ENCODE results near the gene JARID2. TPM values are rescaled to one million over a fixed set of nuclear protein-coding genes. Genes with fewer than 3 reads are reported as not detected.

Gene JARID2
- total RNA-seq, 4 donors from 2014 or later = 12.1 to 33.8 (median 17.0) TPM

DNA sequence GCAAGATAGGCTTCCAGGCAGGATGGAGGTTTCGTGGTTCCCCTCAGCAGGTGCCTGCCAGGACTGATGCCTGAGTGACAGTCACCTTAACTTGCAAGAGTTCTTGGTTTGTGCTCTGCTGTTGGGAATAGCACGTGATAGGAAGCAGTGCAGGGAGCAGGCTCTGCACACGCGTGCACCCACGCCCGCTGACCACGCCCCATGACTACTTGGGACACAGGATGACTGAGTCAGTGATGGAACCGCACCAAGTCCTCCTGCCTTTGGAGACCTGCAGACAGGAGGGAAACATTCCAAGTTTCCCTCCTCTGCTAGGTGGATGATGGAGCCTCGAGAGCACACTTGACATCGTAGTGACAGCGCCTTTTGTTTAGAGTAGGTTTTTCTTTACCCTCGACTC is 252.8 kb downstream of the JARID2 start:
- Histone ChIP-seq H3K27ac (no peak overlapping the region), H3K9me3 (no peaks in the 10 kb centered on the region), H3K27me3 (no peaks in the 10 kb centered on the region), H3K4me1 (peaks cover 0 to 13% (median 0%) of the 10 kb centered on the region in 4 donors), H3K36me3 (peaks cover 0 to 41% (median 0%) of the 10 kb centered on the region in 3 donors), H3K4me3 (no peak overlapping the region)
- TF ChIP-seq POLR2A (IDR thresholded peaks at IDR 0.05) (no peak), CTCF (IDR thresholded peaks at IDR 0.05) (no peak)
- DNase-seq = no peak

DNA sequence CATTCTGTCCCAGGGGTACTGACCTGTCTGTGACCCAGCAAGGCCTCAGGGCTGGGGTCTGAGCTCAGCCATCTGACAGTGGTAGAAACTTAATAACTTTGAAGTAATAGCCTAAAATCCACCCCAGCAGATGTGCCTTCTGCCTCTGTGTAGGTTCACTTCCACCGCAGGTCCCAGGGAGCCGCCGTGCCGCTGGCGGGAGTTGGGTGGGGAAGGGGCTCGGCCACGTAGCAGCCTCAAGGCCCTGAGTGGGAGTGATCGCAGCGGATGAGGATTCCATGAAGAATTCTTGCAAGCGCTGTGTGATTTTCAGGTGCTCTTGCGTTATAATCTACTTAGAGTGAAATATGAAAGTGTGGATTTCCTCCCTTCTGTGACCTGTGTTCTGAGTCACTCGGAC is 253.3 kb downstream of the JARID2 start:
- no peaks in the 10 kb centered on the region for H3K27me3 ChIP-seq
- no peak overlapping the region for H3K4me3 ChIP-seq
- H3K4me1 ChIP-seq = peaks cover 0 to 13% (median 0%) of the 10 kb centered on the region in 4 donors
- H3K36me3 ChIP-seq = peaks cover 0 to 41% (median 0%) of the 10 kb centered on the region in 3 donors
- H3K9me3 ChIP-seq = no peaks in the 10 kb centered on the region
- TF ChIP-seq CTCF (IDR thresholded peaks at IDR 0.05) (no peak), POLR2A (IDR thresholded peaks at IDR 0.05) (no peak)
- no peak overlapping the region for H3K27ac ChIP-seq
- no peak for DNase-seq

- DNase-seq = no peak
- H3K4me3 ChIP-seq = no peak overlapping the region
- peaks cover 0 to 41% (median 0%) of the 10 kb centered on the region in 3 donors for H3K36me3 ChIP-seq
- H3K27me3 ChIP-seq = no peaks in the 10 kb centered on the region
- TF ChIP-seq CTCF (IDR thresholded peaks at IDR 0.05) (no peak), POLR2A (IDR thresholded peaks at IDR 0.05) (no peak)
- H3K27ac ChIP-seq = no peak overlapping the region
- H3K9me3 ChIP-seq = no peaks in the 10 kb centered on the region
- peaks cover 0 to 11% (median 0%) of the 10 kb centered on the region in 4 donors for H3K4me1 ChIP-seq
Measured at GRCh38 chr6:15499591-15499990, 253.7 kb downstream of the JARID2 start.

GRCh38 chr6:15500078-15500740 is 254.3 kb downstream of the JARID2 start:
- Histone ChIP-seq H3K4me3 (no peak overlapping the region), H3K36me3 (peaks cover 0 to 41% (median 0%) of the 10 kb centered on the region in 3 donors), H3K27ac (no peak overlapping the region), H3K4me1 (peaks cover 0 to 6% (median 0%) of the 10 kb centered on the region in 4 donors), H3K9me3 (no peaks in the 10 kb centered on the region), H3K27me3 (no peaks in the 10 kb centered on the region)
- no peak for DNase-seq
- TF ChIP-seq POLR2A (IDR thresholded peaks at IDR 0.05) (no peak), CTCF (IDR thresholded peaks at IDR 0.05) (no peak)

DNA sequence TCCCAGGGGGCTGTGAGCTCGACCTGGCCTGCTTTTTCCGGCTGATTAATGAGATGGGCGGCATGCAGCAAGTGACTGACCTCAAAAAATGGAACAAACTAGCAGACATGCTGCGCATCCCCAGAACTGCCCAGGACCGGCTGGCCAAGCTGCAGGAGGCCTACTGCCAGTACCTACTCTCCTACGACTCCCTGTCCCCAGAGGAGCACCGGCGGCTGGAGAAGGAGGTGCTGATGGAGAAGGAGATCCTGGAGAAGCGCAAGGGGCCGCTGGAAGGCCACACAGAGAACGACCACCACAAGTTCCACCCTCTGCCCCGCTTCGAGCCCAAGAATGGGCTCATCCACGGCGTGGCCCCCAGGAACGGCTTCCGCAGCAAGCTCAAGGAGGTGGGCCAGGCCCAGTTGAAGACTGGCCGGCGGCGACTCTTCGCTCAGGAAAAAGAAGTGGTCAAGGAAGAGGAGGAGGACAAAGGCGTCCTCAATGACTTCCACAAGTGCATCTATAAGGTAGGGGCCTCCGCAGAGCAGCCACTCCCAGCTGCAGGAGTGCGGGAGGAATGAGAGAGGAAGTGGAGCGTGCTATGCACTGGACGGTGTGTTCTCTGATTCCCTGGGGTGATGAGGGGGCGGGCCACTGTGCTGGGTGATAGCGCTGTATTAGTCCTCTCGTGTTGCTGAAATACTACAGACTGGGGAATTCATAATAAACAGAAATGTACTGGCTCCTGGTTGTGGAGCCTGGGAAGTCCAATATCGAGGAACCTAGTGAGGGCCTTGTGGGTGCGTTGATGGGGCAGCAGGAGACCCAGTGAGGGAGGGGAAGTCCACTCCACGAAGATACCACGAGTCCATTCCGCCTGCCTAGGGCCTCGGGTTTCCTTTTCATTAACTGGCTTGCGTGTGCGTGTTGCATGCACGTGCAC is 255.3 kb downstream of the JARID2 start:
- Histone ChIP-seq H3K27ac (no peak overlapping the region), H3K4me1 (peaks cover 0 to 11% (median 0%) of the 10 kb centered on the region in 4 donors), H3K4me3 (no peak overlapping the region), H3K9me3 (no peaks in the 10 kb centered on the region), H3K36me3 (peaks cover 0 to 45% (median 0%) of the 10 kb centered on the region in 3 donors), H3K27me3 (no peaks in the 10 kb centered on the region)
- peak in 1 of 3 donors; percentile 46 for DNase-seq
- TF ChIP-seq POLR2A (IDR thresholded peaks at IDR 0.05) (no peak), CTCF (IDR thresholded peaks at IDR 0.05) (no peak)

Measured in Peyer's patch (tissue), 4 donors.